Neural progenitor cell (in vitro differentiated cells): ENCODE data around the gene NF1.

Experiments used
- CTCF ChIP-seq: fragments of 200-600 bp; sonication (generic); IDR thresholded peaks from 2 replicates; pipeline ENCODE4 v1.5.1; 2017; ENCODE audit warnings: antibody characterized with exemption, mild to moderate bottlenecking
- EZH2 ChIP-seq: fragments of 200-600 bp; sonication (generic); IDR thresholded peaks from 2 replicates; pipeline ENCODE4 v1.6.1; 2017; ENCODE audit warnings: antibody characterized with exemption, mild to moderate bottlenecking, moderate library complexity

GRCh38 chr17:31248986-31249834, 154.4 kb downstream of the NF1 start:
- TF ChIP-seq CTCF, result no peak
- no peak for TF ChIP-seq EZH2
